ENCODE measurements around the gene SOX11. TPM values are rescaled to one million over a fixed set of nuclear protein-coding genes. Genes with fewer than 3 reads are reported as not detected.
A peak's percentile ranks its signal among the peaks of the same experiment; 100 is the strongest.

SOX11 gene
- total and polyA plus RNA-seq, 3 donors from 2014 or later = 0.05 to 0.08 (median 0.06) TPM

GRCh38 chr2:5693287-5694201 is 1.4 kb downstream of the SOX11 start:
- H3K4me1 ChIP-seq = peaks cover 5% of the 10 kb centered on the region
- 3 to 4% methylated on average over 28 to 36 of the region's 102 CpGs for WGBS, 2 donors
- no peak overlapping the region for H3K27ac ChIP-seq
- TF ChIP-seq POLR2A (IDR thresholded peaks at IDR 0.05) = no peak
- TF ChIP-seq CTCF (IDR thresholded peaks at IDR 0.05) = no peak
- no peaks in the 10 kb centered on the region for H3K27me3 ChIP-seq
- DNase-seq = no peak
- H3K36me3 ChIP-seq (ENCODE audit: low read depth, missing control alignments) = no peaks in the 10 kb centered on the region
- H3K4me3 ChIP-seq = peak overlapping the region; percentile 7 to 15
- H3K9me3 ChIP-seq = no peaks in the 10 kb centered on the region
- intact Hi-C loops (cut with DNase I; ENCODE audit: low total_unique reads) = no loop called here

GRCh38 chr2:5694306-5694705 is 2.1 kb downstream of the SOX11 start:
- no peak for DNase-seq

GRCh38 chr2:5695654-5696403 is 3.6 kb downstream of the SOX11 start:
- H3K27ac ChIP-seq = no peak overlapping the region
- no peaks in the 10 kb centered on the region for H3K36me3 ChIP-seq (ENCODE audit: low read depth, missing control alignments)
- H3K4me3 ChIP-seq = peak overlapping the region; percentile 34 to 53
- no peaks in the 10 kb centered on the region for H3K9me3 ChIP-seq
- 4 to 6% methylated on average over 34 to 49 of the region's 49 CpGs for WGBS, 2 donors
- TF ChIP-seq POLR2A (IDR thresholded peaks at IDR 0.05) (no peak), CTCF (IDR thresholded peaks at IDR 0.05) (no peak)
- H3K27me3 ChIP-seq = no peaks in the 10 kb centered on the region
- no peak for DNase-seq
- intact Hi-C loops (cut with DNase I; ENCODE audit: low total_unique reads) = no loop called here
- H3K4me1 ChIP-seq = peaks cover 5% of the 10 kb centered on the region

More at GRCh38 chr2:5694306-5694705, 2.1 kb downstream of the SOX11 start:
- H3K27me3 ChIP-seq = no peaks in the 10 kb centered on the region
- no peaks in the 10 kb centered on the region for H3K36me3 ChIP-seq (ENCODE audit: low read depth, missing control alignments)
- H3K9me3 ChIP-seq = no peaks in the 10 kb centered on the region
- TF ChIP-seq POLR2A (IDR thresholded peaks at IDR 0.05) (no peak), CTCF (IDR thresholded peaks at IDR 0.05) (no peak)
- H3K4me3 ChIP-seq = no peak overlapping the region
- peaks cover 5% of the 10 kb centered on the region for H3K4me1 ChIP-seq
- intact Hi-C loops (cut with DNase I; ENCODE audit: low total_unique reads) = no loop called here
- H3K27ac ChIP-seq = no peak overlapping the region
- 20% methylated on average over 9 of the region's 9 CpGs for WGBS, 2 donors

- H3K36me3 ChIP-seq (ENCODE audit: low read depth, missing control alignments) = no peaks in the 10 kb centered on the region
- TF ChIP-seq CTCF (IDR thresholded peaks at IDR 0.05) (no peak), POLR2A (IDR thresholded peaks at IDR 0.05) (no peak)
- intact Hi-C loops (cut with DNase I; ENCODE audit: low total_unique reads) = no loop called here
- peak overlapping the region; percentile 34 to 53 for H3K4me3 ChIP-seq
- no peaks in the 10 kb centered on the region for H3K9me3 ChIP-seq
- H3K27me3 ChIP-seq = no peaks in the 10 kb centered on the region
- no peak for DNase-seq
- peaks cover 5% of the 10 kb centered on the region for H3K4me1 ChIP-seq
- WGBS, 2 donors = 3% methylated on average over 59 of the region's 65 CpGs; no CpG with 5 or more reads in 1 of the 2 donors
- H3K27ac ChIP-seq = no peak overlapping the region
Measured at GRCh38 chr2:5696404-5696944, 4.3 kb downstream of the SOX11 start.

Measured in testis (tissue), 3 donors.